HepG2 (cell line): ENCODE data around the gene BTF3L4. TPM values are rescaled to one million over a fixed set of nuclear protein-coding genes. Genes with fewer than 3 reads are reported as not detected.
A peak's percentile ranks its signal among the peaks of the same experiment; 100 is the strongest.

Source experiments
- CREB1 ChIP-seq, 2 experiments: fragments of 450-650 bp in 1 of 2; IDR thresholded peaks; 2 replicates each; pipeline ENCODE4 v1.6.1; 2016 to 2017; ENCODE audit warnings: control low read depth in 1 of 2, mild to moderate bottlenecking in 1 of 2, missing compliant biosample characterization in 1 of 2, missing genetic modification characterization in 1 of 2
- CREB3 ChIP-seq: sonication (generic); formaldehyde crosslinking; IDR thresholded peaks from 2 replicates; pipeline ENCODE4 v1.5.0; 2020; ENCODE audit warnings: missing genetic modification reagents
- FOXM1 ChIP-seq: sonication (generic); formaldehyde crosslinking; IDR thresholded peaks from 2 replicates; pipeline ENCODE4 v1.5.0; 2020; ENCODE audit warnings: missing genetic modification reagents
- HOXA5 ChIP-seq: sonication (generic); formaldehyde crosslinking; IDR thresholded peaks from 2 replicates; pipeline ENCODE4 v1.4.0; 2020; ENCODE audit warnings: missing genetic modification reagents
- KAT8 ChIP-seq: IDR thresholded peaks from 2 replicates; pipeline ENCODE4 v1.6.1; 2016; ENCODE audit warnings: missing genetic modification reagents, missing compliant biosample characterization
- NONO ChIP-seq, 2 experiments: fragments of 450-650 bp in 1 of 2; sonication (generic) in 1 of 2; formaldehyde crosslinking in 1 of 2; IDR thresholded peaks in 1 of 2; conservative IDR thresholded peaks in 1 of 2; 2 replicates each; pipeline versions ENCODE4 v1.6.1 to v1.8.0; 2017 to 2022; ENCODE audit warnings: mild to moderate bottlenecking in 1 of 2, missing genetic modification reagents in 1 of 2, moderate library complexity in 1 of 2
- POLR2A ChIP-seq, 2 experiments: IDR thresholded peaks; 2 replicates each; pipeline ENCODE4 v1.6.1; 2011; ENCODE audit warnings: low read depth in 2 of 2, low read length in 2 of 2, mild to moderate bottlenecking in 1 of 2, moderate library complexity in 1 of 2; ENCODE audit not compliant: insufficient read depth in 1 of 2
- RFXAP ChIP-seq: sonication (generic); formaldehyde crosslinking; IDR thresholded peaks from 2 replicates; pipeline ENCODE4 v1.4.0; 2020; ENCODE audit warnings: missing genetic modification reagents, borderline replicate concordance
- SP1 ChIP-seq, 2 experiments: fragments of 450-650 bp in 1 of 2; sonication (generic) in 1 of 2; formaldehyde crosslinking in 1 of 2; IDR thresholded peaks; 2 replicates each; pipeline versions ENCODE4 v1.4.0 to v1.6.1; 2016 to 2020; ENCODE audit warnings: missing genetic modification reagents in 1 of 2
- SRSF4 ChIP-seq: fragments of 200-400 bp; formaldehyde crosslinking; IDR thresholded peaks from one replicate; pipeline ENCODE4 v1.6.1; 2018; ENCODE audit warnings: mild to moderate bottlenecking, low read depth, low read length, moderate library complexity; ENCODE audit not compliant: poor library complexity, severe bottlenecking
- ZBTB7B ChIP-seq: sonication (generic); formaldehyde crosslinking; IDR thresholded peaks from 2 replicates; pipeline ENCODE4 v1.4.0; 2020; ENCODE audit warnings: missing genetic modification reagents
- ZNF276 ChIP-seq: sonication (generic); formaldehyde crosslinking; IDR thresholded peaks from 2 replicates; pipeline ENCODE4 v1.4.0; 2020; ENCODE audit warnings: mild to moderate bottlenecking, low read depth, missing genetic modification reagents
- ZNF280B ChIP-seq: sonication (generic); formaldehyde crosslinking; IDR thresholded peaks from 2 replicates; pipeline ENCODE4 v1.5.0; 2020; ENCODE audit warnings: missing genetic modification reagents, mild to moderate bottlenecking, borderline replicate concordance
- ZNF292 ChIP-seq: sonication (generic); formaldehyde crosslinking; IDR thresholded peaks from 2 replicates; pipeline ENCODE4 v1.8.1; 2022; ENCODE audit warnings: mild to moderate bottlenecking, low read depth, missing genetic modification reagents, borderline replicate concordance
- ZNF556 ChIP-seq: sonication (generic); formaldehyde crosslinking; IDR thresholded peaks from 2 replicates; pipeline ENCODE4 v1.4.0; 2020; ENCODE audit warnings: mild to moderate bottlenecking, missing genetic modification reagents, borderline replicate concordance
- ZNF749 ChIP-seq: sonication (generic); formaldehyde crosslinking; IDR thresholded peaks from 2 replicates; pipeline ENCODE4 v1.8.0; 2022; ENCODE audit warnings: mild to moderate bottlenecking, missing genetic modification reagents, moderate library complexity, borderline replicate concordance
- ZNF773 ChIP-seq: sonication (generic); formaldehyde crosslinking; IDR thresholded peaks from 2 replicates; pipeline ENCODE4 v1.4.0; 2020; ENCODE audit warnings: missing genetic modification reagents, borderline replicate concordance
- polyA plus RNA-seq, 8 experiments: library from polyadenylated mRNA; depleted of rRNA in 3 of 8; stranded (reverse) in 7 of 8; unstranded in 1 of 8; fragments of >200 nt; fragmentation: Illumina TruSeq in 4 of 8; extraction: Trizol in 4 of 8; gene quantifications; 2 replicates each; pipeline versions ENCODE4 v1.2.1 to v1.2.3, GENCODE V29; 2011 to 2016; ENCODE audit warnings: low read depth in 4 of 8, missing spikeins in 1 of 8, mixed read lengths in 1 of 8; ENCODE audit not compliant: insufficient read depth in 1 of 8
- total RNA-seq, 5 experiments: library from RNA; depleted of rRNA; stranded (reverse); fragments of >200 nt; fragmentation: Illumina TruSeq; extraction: Trizol; gene quantifications; 2 replicates each; pipeline ENCODE4 v1.2.3, GENCODE V29; 2016; ENCODE audit warnings: low read depth in 1 of 5
- TF ChIP-seq, protein P1 (sequence below): sonication (generic); formaldehyde crosslinking; IDR thresholded peaks from 2 replicates; pipeline ENCODE4 v1.4.0; 2020; ENCODE audit warnings: missing genetic modification reagents, borderline replicate concordance

Gene BTF3L4
- total and polyA plus RNA-seq, 2 of the 13 experiments (the other 11 are each of a cell fraction or from before 2014, with no cell fraction given) = 59.0 to 74.3 TPM

- TF ChIP-seq NONO (IDR thresholded peaks at IDR 0.05) (no peak), NONO (CRISPR knock-in tag; conservative IDR thresholded peaks at IDR 0.05) (0 out of 2 replicates have a peak, but pooled peaks have one; percentile 22), SP1 (IDR thresholded peaks at IDR 0.05) (no peak), SP1 (CRISPR knock-in tag; IDR thresholded peaks at IDR 0.05) (no peak), HOXA5 (no peak), CREB3 (CRISPR knock-in tag) (no peak), CREB1 (IDR thresholded peaks at IDR 0.05) (no peak), CREB1 (CRISPR knock-in tag; IDR thresholded peaks at IDR 0.05) (peak; percentile 51), ZNF556 (no peak), ZNF280B (CRISPR knock-in tag) (no peak), ZNF749 (CRISPR knock-in tag) (no peak), ZNF773 (no peak), RFXAP (CRISPR knock-in tag) (no peak), ZNF292 (no peak), ZNF276 (no peak), POLR2A (IDR thresholded peaks at IDR 0.05; ENCODE audit: insufficient read depth in 1 of 2, low read depth in 2 of 2, low read length in 2 of 2) (no peak), ZBTB7B (no peak), SRSF4 (no peak), KAT8 (CRISPR knock-in tag) (no peak; the same call in 1 of the 2 replicates), FOXM1 (CRISPR knock-in tag) (no peak)
- TF ChIP-seq, protein P1, sequence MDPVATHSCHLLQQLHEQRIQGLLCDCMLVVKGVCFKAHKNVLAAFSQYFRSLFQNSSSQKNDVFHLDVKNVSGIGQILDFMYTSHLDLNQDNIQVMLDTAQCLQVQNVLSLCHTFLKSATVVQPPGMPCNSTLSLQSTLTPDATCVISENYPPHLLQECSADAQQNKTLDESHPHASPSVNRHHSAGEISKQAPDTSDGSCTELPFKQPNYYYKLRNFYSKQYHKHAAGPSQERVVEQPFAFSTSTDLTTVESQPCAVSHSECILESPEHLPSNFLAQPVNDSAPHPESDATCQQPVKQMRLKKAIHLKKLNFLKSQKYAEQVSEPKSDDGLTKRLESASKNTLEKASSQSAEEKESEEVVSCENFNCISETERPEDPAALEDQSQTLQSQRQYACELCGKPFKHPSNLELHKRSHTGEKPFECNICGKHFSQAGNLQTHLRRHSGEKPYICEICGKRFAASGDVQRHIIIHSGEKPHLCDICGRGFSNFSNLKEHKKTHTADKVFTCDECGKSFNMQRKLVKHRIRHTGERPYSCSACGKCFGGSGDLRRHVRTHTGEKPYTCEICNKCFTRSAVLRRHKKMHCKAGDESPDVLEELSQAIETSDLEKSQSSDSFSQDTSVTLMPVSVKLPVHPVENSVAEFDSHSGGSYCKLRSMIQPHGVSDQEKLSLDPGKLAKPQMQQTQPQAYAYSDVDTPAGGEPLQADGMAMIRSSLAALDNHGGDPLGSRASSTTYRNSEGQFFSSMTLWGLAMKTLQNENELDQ (CRISPR knock-in tag) = no peak
These were observed 23.9 kb downstream of the BTF3L4 start (continued) for GRCh38 chr1:52080014-52080415.
